Prostate gland (tissue), 2 donors: ENCODE data around the gene GPR108.

Experiments used
- CTCF ChIP-seq, 4 experiments: fragments of 200-600 bp in 2 of 4; fragments of 450-650 bp in 2 of 4; sonication (generic) in 2 of 4; IDR thresholded peaks; 1 replicate in 3 of 4; 2 replicates in 1 of 4; pipeline ENCODE4 v1.5.1; 2016 to 2019; ENCODE audit warnings: antibody characterized with exemption in 4 of 4, mild to moderate bottlenecking in 2 of 4, moderate library complexity in 2 of 4
- POLR2A ChIP-seq: fragments of 450-650 bp; IDR thresholded peaks from one replicate; pipeline ENCODE4 v1.6.1; 2016; ENCODE audit warnings: antibody characterized with exemption, mild to moderate bottlenecking
- POLR2AphosphoS5 ChIP-seq: sonication (generic); formaldehyde crosslinking; IDR thresholded peaks from one replicate; pipeline ENCODE4 v1.6.1; 2017; ENCODE audit warnings: antibody characterized with exemption

GRCh38 chr19:6778386-6778785 is 41.0 kb upstream of the GPR108 start:
- TF ChIP-seq CTCF (IDR thresholded peaks at IDR 0.05) (no peak), POLR2A (no peak), POLR2AphosphoS5 (no peak)
